GM20000 (cell line): Measurements from ENCODE around the gene SP7.

Experiments used
- DNase-seq: peaks from one replicate; pipeline ENCODE4 v3.0.0; 2012; ENCODE audit warnings: low spot score
- TF ChIP-seq, protein P1 (sequence below): IDR thresholded peaks from 2 replicates; pipeline ENCODE4 v1.5.1; 2012; ENCODE audit warnings: mild to moderate bottlenecking, control low read depth; ENCODE audit errors: extremely low read depth, missing control alignments

Gene SP7

DNA sequence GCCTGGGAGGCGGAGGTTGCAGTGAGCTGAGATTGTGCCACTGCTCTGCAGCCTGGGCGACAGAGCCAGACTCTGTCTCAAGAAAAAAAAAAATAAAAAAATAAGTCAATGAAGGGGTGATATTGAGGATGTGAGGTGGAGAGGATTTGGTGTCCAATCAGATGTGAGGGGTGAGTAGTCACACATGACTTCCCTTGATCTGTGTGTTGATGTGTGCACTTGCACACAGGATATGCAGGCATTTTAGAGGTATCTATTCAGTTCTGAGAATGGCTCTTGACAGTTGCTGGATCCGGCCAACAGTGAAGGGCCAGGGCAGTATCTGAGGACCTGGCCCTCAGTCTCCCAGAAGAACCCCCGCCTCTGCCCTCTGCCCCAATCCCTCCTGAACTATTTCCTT, 7.8 kb upstream of the SP7 start:
- TF ChIP-seq, protein P1, sequence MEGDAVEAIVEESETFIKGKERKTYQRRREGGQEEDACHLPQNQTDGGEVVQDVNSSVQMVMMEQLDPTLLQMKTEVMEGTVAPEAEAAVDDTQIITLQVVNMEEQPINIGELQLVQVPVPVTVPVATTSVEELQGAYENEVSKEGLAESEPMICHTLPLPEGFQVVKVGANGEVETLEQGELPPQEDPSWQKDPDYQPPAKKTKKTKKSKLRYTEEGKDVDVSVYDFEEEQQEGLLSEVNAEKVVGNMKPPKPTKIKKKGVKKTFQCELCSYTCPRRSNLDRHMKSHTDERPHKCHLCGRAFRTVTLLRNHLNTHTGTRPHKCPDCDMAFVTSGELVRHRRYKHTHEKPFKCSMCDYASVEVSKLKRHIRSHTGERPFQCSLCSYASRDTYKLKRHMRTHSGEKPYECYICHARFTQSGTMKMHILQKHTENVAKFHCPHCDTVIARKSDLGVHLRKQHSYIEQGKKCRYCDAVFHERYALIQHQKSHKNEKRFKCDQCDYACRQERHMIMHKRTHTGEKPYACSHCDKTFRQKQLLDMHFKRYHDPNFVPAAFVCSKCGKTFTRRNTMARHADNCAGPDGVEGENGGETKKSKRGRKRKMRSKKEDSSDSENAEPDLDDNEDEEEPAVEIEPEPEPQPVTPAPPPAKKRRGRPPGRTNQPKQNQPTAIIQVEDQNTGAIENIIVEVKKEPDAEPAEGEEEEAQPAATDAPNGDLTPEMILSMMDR = no peak
- peak; percentile 6 for DNase-seq

DNA sequence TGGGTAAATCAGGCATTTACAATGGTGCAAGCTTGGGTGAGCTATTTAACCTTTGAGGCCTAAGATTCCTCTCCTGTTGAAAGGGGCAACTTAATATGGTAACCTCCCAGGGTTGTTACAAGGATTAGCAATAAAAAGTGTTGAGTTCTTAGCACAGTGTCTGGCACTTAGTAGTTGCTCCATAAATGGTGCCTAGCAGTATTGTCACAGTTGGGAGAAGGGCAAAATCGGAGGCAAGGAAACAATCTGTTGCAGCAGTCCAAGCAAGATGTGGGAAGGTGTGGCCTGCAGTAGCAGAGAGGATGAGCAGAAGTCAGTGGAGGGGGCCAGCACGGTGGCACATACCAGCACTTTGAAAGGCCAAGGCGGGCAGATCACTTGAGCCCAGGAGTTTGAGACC, 7.3 kb upstream of the SP7 start:
- no peak for DNase-seq
- TF ChIP-seq, protein P1 = no peak

DNA sequence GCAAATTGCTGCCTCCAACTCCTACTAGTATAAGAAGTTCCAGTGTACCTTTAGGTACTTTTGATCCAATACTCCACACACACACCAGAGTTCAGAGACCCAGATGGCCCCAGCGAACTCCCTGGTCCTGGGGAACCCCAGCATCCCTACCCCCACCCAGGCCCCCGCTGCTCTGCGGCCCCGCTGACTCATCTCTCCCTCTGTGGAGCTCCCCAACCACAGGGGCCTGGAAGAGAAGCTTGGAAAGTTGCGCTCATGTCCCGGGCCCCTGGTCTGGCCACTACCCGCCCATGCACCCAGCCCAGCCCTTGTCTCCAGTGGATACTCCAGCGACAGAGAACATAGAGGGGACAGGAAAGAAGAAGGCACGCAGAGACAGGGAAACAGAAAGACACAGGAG, 4.2 kb upstream of the SP7 start:
- peak; percentile 8 for DNase-seq
- TF ChIP-seq, protein P1 = no peak

DNA sequence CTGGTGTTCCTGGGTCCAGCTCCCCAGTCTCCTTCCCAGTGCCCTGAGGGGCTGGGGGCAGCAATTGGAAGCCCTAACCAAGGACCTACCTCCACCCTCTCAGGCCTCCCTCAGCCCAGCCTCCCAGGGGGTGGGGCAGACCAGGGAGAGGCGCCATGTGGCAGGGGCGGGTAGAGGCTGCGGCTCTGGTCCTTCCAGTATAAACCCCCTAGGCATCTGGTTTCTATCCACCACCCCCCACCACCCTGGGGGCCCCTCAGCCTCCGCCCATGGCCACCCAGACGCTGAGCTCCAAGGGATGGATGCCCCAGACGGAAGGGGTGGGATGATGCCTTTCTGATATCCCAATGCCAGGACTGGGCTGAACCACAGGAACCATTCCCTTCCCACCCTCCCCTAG, 2.8 kb upstream of the SP7 start:
- DNase-seq = peak; percentile 9

DNA sequence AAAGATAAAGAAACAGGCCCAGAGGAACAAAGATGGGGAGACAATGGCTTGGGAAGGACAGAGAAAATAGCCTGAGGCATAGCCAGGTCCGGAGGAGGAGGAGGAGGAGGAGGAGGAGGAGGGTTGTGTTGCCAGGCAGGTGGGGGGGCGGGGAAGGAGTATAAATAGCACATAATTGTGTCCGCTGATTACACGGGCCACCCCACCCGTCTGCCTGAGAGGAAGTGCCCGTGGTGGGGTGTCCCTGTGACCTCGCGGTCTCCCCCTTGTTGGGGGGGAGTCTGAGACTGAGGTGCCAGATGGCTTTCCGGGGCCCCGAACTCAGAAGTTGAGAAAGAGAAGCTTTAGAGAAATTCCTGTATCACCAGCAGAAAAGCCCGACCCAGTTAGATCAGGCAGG, 1.9 kb upstream of the SP7 start:
- TF ChIP-seq, protein P1 = no peak

More for the DNA sequence above, 2.8 kb upstream of the SP7 start:
- TF ChIP-seq, protein P1 = no peak

DNA sequence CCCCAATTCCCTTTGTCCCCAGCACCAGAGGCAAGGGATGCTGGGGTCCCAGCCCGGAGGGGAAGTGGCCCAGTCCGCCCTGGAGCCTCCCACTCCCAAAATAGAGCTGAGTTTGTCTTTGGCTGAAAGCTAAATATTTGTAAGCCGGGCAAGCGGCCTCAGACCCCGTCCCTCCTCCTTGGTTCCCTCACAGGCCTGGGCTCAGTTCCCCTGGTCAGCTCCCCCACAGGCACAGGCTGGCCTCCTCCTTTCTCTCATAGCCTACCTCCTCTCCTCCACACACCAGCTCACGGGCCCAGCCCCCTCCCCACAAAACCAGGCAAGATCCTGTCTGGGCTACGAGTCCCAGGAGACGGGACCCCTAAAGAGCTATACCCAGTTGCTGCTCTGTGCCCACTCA, 1.3 kb downstream of the SP7 start:
- TF ChIP-seq, protein P1 = no peak

More for the DNA sequence above, 1.9 kb upstream of the SP7 start:
- DNase-seq = peak; percentile 12

DNA sequence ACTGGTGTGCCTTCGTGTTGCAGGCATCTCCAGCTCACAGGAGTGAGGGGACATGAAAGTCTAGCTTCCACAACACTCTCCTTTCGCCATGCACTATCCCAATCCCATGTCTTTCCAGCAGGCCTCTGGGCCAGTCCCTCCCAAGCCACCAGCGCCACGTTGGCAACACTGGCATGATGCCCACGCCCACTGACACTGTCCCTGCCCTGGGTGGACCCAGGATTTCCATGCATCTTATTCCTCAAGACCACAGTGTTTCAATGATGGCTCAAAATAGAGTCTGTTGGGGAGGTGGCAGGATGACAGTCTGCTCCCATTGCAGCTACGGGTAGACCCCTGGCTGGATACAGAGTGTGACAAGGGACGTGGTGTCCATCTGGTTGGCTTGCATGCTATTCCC, 2.3 kb downstream of the SP7 start:
- TF ChIP-seq, protein P1 = no peak
- DNase-seq = peak; percentile 4

More for the DNA sequence above, 1.3 kb downstream of the SP7 start:
- DNase-seq = no peak
